AG04450 (cell line): ENCODE data around the gene DGKI. TPM values are rescaled to one million over a fixed set of nuclear protein-coding genes. Genes with fewer than 3 reads are reported as not detected.
A peak's percentile ranks its signal among the peaks of the same experiment; 100 is the strongest.

ENCODE experiments used
- CTCF ChIA-PET: fragments of 300-600, 350-600 bp; formaldehyde crosslinking; extraction: SDS; loops from one replicate; lab custom pipeline; 2022; ENCODE audit warnings: antibody characterized with exemption, inconsistent platforms; lab: Charles Lee
- POLR2A ChIA-PET: fragments of 350-600 bp; formaldehyde crosslinking; extraction: SDS; loops from one replicate; lab custom pipeline; 2021; ENCODE audit warnings: antibody characterized with exemption, inconsistent platforms; lab: Yijun Ruan, JAX
- DNase-seq: peaks from one replicate; pipeline ENCODE4 v3.0.0-alpha.2; 2011; ENCODE audit warnings: low read depth, low spot score
- H3K27ac ChIP-seq: one replicate; pipeline ENCODE4 v1.5.1; 2012; ENCODE audit warnings: low read depth, low read length, control low read depth
- H3K27me3 ChIP-seq: one replicate; pipeline ENCODE4 v1.6.0; 2012; ENCODE audit warnings: low read length; ENCODE audit not compliant: control insufficient read depth, insufficient read depth
- H3K4me3 ChIP-seq: 2 replicates; pipeline ENCODE4 v1.5.1; 2011; ENCODE audit warnings: mild to moderate bottlenecking, low read depth, low read length, control low read depth
- H3K9me3 ChIP-seq: 2 replicates; pipeline ENCODE4 v1.5.1; 2012; ENCODE audit warnings: low read length; ENCODE audit not compliant: control insufficient read depth, insufficient read depth
- CTCF ChIP-seq: IDR thresholded peaks from 2 replicates; pipeline ENCODE4 v1.5.1; 2011; ENCODE audit warnings: low read depth, low read length, control low read depth, inconsistent platforms
- polyA plus RNA-seq: library from polyadenylated mRNA; depleted of rRNA; stranded (reverse); fragments of >200 nt; gene quantifications from 2 replicates; pipeline ENCODE4 v1.2.3, GENCODE V29; 2011

The DGKI gene
- polyA plus RNA-seq, 1 experiment = 3.1 TPM

- no peaks in the 10 kb centered on the region for H3K9me3 ChIP-seq
- ChIA-PET CTCF (interaction anchor here (0.7 kb wide), 1 partner anchor 237 kb away, joined by 3 read pairs; no protein-coding TSS in a partner anchor), POLR2A (no interaction called here)
- DNase-seq = no peak
- H3K27ac ChIP-seq = no peak overlapping the region
- no peaks in the 10 kb centered on the region for H3K27me3 ChIP-seq
- TF ChIP-seq CTCF = no peak
- no peak overlapping the region for H3K4me3 ChIP-seq
Observed at GRCh38 chr7:137354961-137355360, 491.8 kb downstream of the DGKI start.

- H3K4me3 ChIP-seq = no peak overlapping the region
- no peak overlapping the region for H3K27ac ChIP-seq
- H3K27me3 ChIP-seq = no peaks in the 10 kb centered on the region
- CTCF ChIA-PET = interaction anchor here (0.7 kb wide), 1 partner anchor 238 kb away, joined by 3 read pairs; no protein-coding TSS in a partner anchor
- POLR2A ChIA-PET = no interaction called here
- TF ChIP-seq CTCF = no peak
- no peaks in the 10 kb centered on the region for H3K9me3 ChIP-seq
- DNase-seq = peak; percentile 11
Observed at GRCh38 chr7:137354396-137354795, 492.4 kb downstream of the DGKI start.

GRCh38 chr7:137351941-137352340 lies 494.8 kb downstream of the DGKI start:
- DNase-seq = no peak
- H3K27me3 ChIP-seq = no peaks in the 10 kb centered on the region
- no peak overlapping the region for H3K4me3 ChIP-seq
- H3K27ac ChIP-seq = no peak overlapping the region
- CTCF ChIA-PET = interaction anchor here (0.6 kb wide), 1 partner anchor 1694 kb away, joined by 8 read pairs; no protein-coding TSS in a partner anchor
- POLR2A ChIA-PET = no interaction called here
- TF ChIP-seq CTCF = no peak
- H3K9me3 ChIP-seq = no peaks in the 10 kb centered on the region

GRCh38 chr7:137345799-137346449 lies 500.9 kb downstream of the DGKI start:
- POLR2A ChIA-PET = no interaction called here
- no peak for DNase-seq
- Histone ChIP-seq H3K4me3 (no peak overlapping the region), H3K9me3 (no peaks in the 10 kb centered on the region), H3K27ac (no peak overlapping the region), H3K27me3 (no peaks in the 10 kb centered on the region)
- TF ChIP-seq CTCF = no peak
- CTCF ChIA-PET = no interaction called here

- CTCF ChIA-PET = interaction anchor here (0.5 to 1.9 kb wide), 5 partner anchors 11 to 1714 kb away, joined by 3 to 7 read pairs (median 4); no protein-coding TSS in a partner anchor
- POLR2A ChIA-PET = interaction anchor here (0.8 kb wide), 1 partner anchor 385 kb away, joined by 3 read pairs; no protein-coding TSS in a partner anchor
Observed at GRCh38 chr7:137343281-137343841, 503.4 kb downstream of the DGKI start, which contains the start of gene PTN. Gene PTN, minus strand, starts transcription at chr7:137343733. Its CDS starts 88,760 bp downstream, at chr7:137254973.

More at GRCh38 chr7:137343281-137343841, 503.4 kb downstream of the DGKI start, which contains the start of gene PTN:
- peak; percentile 43 for DNase-seq
- Histone ChIP-seq H3K27me3 (no peaks in the 10 kb centered on the region), H3K27ac (peak within 1 kb of the TSS; percentile 41), H3K9me3 (no peaks in the 10 kb centered on the region; the same call in 1 of the 2 replicates), H3K4me3 (peak within 1 kb of the TSS; percentile 86)
- TF ChIP-seq CTCF = no peak
